Amniotic epithelial cell (primary cell): ENCODE measurements around the gene DIPK1C.

ENCODE experiments used
- DNase-seq: peaks from one replicate; pipeline ENCODE4 v3.0.0-alpha.2; 2010; ENCODE audit warnings: low read depth

The DIPK1C gene

GRCh38 chr18:74451148-74451547, 6.0 kb downstream of the DIPK1C start:
- no peak for DNase-seq

- no peak for DNase-seq
Measured at GRCh38 chr18:74450626-74451025, 6.5 kb downstream of the DIPK1C start.

GRCh38 chr18:74447404-74448152, 9.5 kb downstream of the DIPK1C start:
- no peak for DNase-seq

DNA sequence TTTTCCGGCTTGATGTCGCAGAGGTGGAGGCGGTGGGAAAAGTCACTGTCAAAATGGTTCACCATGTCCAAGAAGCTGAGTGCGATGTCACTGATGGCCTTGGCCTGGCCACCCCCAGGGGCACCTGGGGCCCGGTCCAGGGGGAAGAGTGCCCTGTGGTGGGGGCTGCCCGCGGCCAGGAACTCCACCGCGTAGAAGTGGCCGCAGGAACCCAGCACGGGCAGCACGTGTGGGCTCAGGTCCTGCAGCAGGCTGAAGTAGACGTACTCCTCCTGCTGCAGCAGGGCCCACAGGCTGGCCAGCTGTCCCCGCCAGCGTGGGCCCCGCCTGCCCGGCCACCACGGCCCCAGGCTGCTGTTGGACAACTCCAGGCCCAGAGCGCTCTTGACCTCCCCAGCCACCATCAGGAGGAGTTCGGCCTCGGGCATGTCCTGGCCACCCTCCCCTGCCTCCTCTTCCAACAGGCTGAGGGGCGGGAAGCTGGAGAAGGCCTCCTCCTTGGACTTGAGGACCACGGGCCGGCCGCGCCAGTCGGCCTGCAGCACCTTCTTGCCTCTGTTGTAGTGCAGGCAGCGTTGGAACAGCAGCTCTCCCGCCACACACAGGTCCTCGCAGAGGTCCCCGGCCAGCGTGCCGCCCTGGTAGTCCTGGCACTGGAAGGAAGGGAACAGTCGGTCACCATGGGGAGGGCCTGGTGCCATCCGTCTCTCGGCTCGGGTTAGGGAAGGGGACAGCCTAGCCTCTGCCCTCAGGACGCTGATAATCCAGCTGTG, 10.3 kb downstream of the DIPK1C start:
- DNase-seq, result no peak

- DNase-seq, result no peak
Measured at GRCh38 chr18:74446178-74446577, 10.9 kb downstream of the DIPK1C start.

- DNase-seq, result no peak
Measured at GRCh38 chr18:74445585-74445984, 11.5 kb downstream of the DIPK1C start.

GRCh38 chr18:74444104-74444503, 13.0 kb downstream of the DIPK1C start:
- no peak for DNase-seq

DNA sequence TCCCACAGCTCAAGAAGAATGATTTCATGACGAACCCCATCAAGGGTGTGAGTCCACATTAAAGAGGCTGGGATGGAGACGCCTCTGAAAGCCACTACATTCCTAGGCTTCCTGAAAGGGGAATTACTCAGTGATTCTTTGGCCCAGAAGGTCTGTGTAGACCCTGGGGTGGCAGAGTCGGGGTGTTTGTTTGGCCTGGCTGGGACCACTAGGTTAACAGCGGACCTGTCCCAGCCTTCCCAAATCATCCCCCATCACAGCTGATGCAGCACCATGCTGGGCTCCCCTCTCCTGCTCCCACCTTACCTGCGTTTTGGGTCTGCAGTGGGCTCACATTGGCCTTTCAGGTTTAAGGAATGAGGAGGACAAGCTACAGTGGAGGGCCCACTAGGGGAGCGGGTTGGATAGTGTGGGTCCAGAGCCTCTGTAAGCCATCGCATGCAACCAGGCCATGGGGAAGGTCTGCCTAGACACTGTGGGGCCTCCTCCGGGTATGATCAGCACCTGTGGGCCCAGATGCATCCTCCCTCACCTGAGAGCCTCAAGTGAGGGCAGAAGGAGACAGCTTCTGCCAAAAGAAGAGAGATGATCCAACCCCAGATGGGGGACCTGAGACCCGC, 16.2 kb downstream of the DIPK1C start:
- no peak for DNase-seq

DNA sequence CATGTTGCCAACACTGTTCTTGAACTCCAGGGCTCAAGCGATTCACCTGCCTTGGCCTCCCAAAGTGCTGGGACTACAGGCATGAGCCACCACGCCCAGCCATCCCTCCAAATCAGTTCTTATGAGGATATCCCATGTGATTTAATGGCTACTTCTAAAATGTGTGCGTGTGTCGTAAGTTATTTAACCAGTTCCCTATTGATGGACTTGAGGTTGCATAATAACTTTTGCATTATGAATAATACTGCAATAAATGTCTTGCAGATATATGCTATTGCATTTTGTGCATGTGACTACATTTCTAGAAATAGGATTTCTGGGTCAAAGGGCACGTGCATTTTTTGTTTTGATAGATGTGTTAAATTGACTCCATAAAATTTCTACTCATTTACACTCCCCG, 19.0 kb downstream of the DIPK1C start:
- DNase-seq, result no peak

- no peak for DNase-seq
Measured at GRCh38 chr18:74436158-74436769, 20.8 kb downstream of the DIPK1C start.

- no peak for DNase-seq
Measured at GRCh38 chr18:74435740-74436139, 21.4 kb downstream of the DIPK1C start.

DNA sequence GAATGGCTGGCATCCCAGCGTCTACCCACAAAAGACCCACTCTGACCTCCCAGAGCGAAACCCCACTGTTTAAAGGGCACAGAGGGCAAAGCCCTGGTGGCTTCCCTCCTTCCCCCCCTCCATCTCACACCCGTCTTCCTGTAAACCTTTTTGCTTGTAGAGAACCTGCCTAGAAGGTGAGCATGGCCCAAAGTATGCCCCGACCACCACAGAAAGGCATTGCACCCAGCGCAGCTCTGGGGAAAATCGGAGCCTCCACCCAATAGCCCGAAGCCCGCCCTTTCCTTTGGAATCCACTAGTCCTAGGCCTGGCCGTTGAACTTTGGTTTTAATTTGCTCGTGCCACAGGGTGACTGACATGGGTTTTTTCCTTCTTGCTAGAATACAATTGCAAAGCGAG, 22.6 kb downstream of the DIPK1C start:
- no peak for DNase-seq

- no peak for DNase-seq
Measured at GRCh38 chr18:74430806-74431571, 26.1 kb downstream of the DIPK1C start.

GRCh38 chr18:74430231-74430630, 26.9 kb downstream of the DIPK1C start:
- DNase-seq, result no peak

GRCh38 chr18:74429096-74429495, 28.0 kb downstream of the DIPK1C start:
- DNase-seq, result no peak

GRCh38 chr18:74427442-74428112, 29.5 kb downstream of the DIPK1C start:
- no peak for DNase-seq

- DNase-seq, result no peak
Measured at GRCh38 chr18:74425876-74426275, 31.2 kb downstream of the DIPK1C start.

GRCh38 chr18:74425161-74425560, 31.9 kb downstream of the DIPK1C start:
- no peak for DNase-seq

DNA sequence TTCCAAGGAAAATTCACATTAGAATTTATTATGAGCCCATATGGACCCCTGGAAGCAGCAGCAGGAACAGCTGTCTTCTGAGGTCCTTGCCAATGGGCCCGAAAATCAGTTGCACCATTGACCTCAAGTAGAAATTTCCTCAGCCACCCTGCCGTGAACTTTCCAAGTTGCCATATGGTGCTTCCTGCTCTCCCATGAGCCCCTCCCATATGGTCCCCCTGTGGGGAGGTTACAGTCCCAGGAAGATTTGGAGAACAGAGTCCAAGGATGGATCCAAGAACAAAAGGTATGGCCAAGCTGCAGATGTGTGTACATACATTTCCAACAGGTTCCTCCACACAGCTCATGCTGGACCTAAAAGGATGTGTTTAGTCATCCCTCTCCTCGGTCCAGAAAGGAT, 34.6 kb downstream of the DIPK1C start:
- no peak for DNase-seq

DNA sequence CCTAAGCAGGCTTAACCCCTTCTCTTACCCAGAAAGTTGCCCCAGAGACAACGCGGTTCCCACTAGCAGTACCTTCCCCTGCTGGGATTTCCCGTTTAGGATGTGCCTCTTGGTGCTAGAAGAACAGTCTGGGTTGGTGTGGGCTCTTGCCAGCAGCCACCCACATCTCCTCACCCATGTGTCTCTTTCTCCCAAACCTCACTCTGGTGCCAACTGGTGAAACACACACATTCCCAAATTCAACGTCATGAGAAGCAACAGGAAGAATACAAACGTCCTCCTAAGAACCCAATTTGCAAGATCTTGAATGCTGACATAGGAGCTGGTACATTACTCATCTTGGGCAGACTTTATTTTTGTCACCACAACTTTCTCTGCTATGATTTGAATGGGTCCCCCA, 36.2 kb downstream of the DIPK1C start:
- no peak for DNase-seq

GRCh38 chr18:74420481-74420880, 36.6 kb downstream of the DIPK1C start:
- DNase-seq, result no peak
